Prostate gland (tissue), 2 donors: ENCODE measurements around the gene NT5DC1. TPM values are rescaled to one million over a fixed set of nuclear protein-coding genes. Genes with fewer than 3 reads are reported as not detected.
A peak's percentile ranks its signal among the peaks of the same experiment; 100 is the strongest.

ENCODE experiments used
- DNase-seq: peaks from one replicate; pipeline ENCODE4 v3.0.0-alpha.2; 2019; ENCODE audit warnings: low spot score
- H3K27ac ChIP-seq, 2 donors: fragments of 200-600 bp; sonication (generic); 2 replicates each; pipeline ENCODE4 v1.5.1; 2017 to 2019
- H3K27me3 ChIP-seq: fragments of 200-600 bp; sonication (generic); replicated peaks from 2 replicates; pipeline ENCODE4 v1.5.1; 2019; ENCODE audit not compliant: insufficient read depth
- H3K36me3 ChIP-seq, 2 donors: fragments of 200-600 bp; sonication (generic); 1 replicate in 1 of 2; 2 replicates in 1 of 2; pipeline versions ENCODE4 v1.5.1 to v1.8.1; 2017 to 2019
- H3K4me1 ChIP-seq: fragments of 200-600 bp; sonication (generic); replicated peaks from 2 replicates; pipeline ENCODE4 v1.5.1; 2019
- H3K4me3 ChIP-seq, 2 donors: fragments of 200-600 bp; sonication (generic); 2 replicates each; pipeline ENCODE4 v1.5.1; 2017 to 2019
- H3K9me3 ChIP-seq: fragments of 200-600 bp; sonication (generic); 2 replicates; pipeline ENCODE4 v1.5.1; 2017
- CTCF ChIP-seq, 4 experiments: fragments of 200-600 bp in 2 of 4; fragments of 450-650 bp in 2 of 4; sonication (generic) in 2 of 4; IDR thresholded peaks; 1 replicate in 3 of 4; 2 replicates in 1 of 4; pipeline ENCODE4 v1.5.1; 2016 to 2019; ENCODE audit warnings: antibody characterized with exemption in 4 of 4, mild to moderate bottlenecking in 2 of 4, moderate library complexity in 2 of 4
- POLR2A ChIP-seq: fragments of 450-650 bp; IDR thresholded peaks from one replicate; pipeline ENCODE4 v1.6.1; 2016; ENCODE audit warnings: antibody characterized with exemption, mild to moderate bottlenecking
- POLR2AphosphoS5 ChIP-seq: sonication (generic); formaldehyde crosslinking; IDR thresholded peaks from one replicate; pipeline ENCODE4 v1.6.1; 2017; ENCODE audit warnings: antibody characterized with exemption
- WGBS: methylation state at CpG from one replicate; pipeline ENCODE4 v1.1.5; 2018; 5-methylcytosine and 5-hydroxymethylcytosine counted together
- intact Hi-C: fragments of 100-400 bp; cut with DNase I; formaldehyde crosslinking; loops from one replicate; pipeline ENCODE4 v1.14.2; 2022
- total RNA-seq, 2 donors: library from RNA; depleted of rRNA; stranded (reverse); fragments of >200 nt; gene quantifications; one replicate each; pipeline ENCODE4 v1.1.0, GENCODE V29; 2016

NT5DC1 gene
- total RNA-seq, result 10 to 100 TPM; 12.3 to 26.1 TPM

- WGBS, result 2% methylated on average over 35 of the region's 87 CpGs
- Histone ChIP-seq H3K4me3 (peak within 1 kb of the TSS; percentile 84 to 86), H3K27ac (peak within 1 kb of the TSS; percentile 95 to 98), H3K4me1 (peaks cover 3% of the 10 kb centered on the region), H3K36me3 (no peaks in the 10 kb centered on the region), H3K9me3 (no peaks in the 10 kb centered on the region), H3K27me3 (no peaks in the 10 kb centered on the region)
- TF ChIP-seq POLR2AphosphoS5, result peak; percentile 21
- TF ChIP-seq POLR2A, result peak; percentile 77
- TF ChIP-seq CTCF (IDR thresholded peaks at IDR 0.05), result peak in 1 of 4 experiments; percentile 30
- peak; percentile 87 for DNase-seq
- intact Hi-C loops, result loop anchor here (2.0 to 5.0 kb wide), 2 partner anchors 38 to 90 kb away; partner anchors contain the start of gene FRK
Measured at GRCh38 chr6:116100419-116101301, at the start of gene NT5DC1. Gene NT5DC1, plus strand, starts transcription at chr6:116100853. Its CDS starts 78 bp downstream, at chr6:116100931.

- no peaks in the 10 kb centered on the region for H3K27me3 ChIP-seq
- no peaks in the 10 kb centered on the region for H3K9me3 ChIP-seq
- no peak overlapping the region for H3K27ac ChIP-seq
- H3K36me3 ChIP-seq, result no peaks in the 10 kb centered on the region
- H3K4me1 ChIP-seq, result no peaks in the 10 kb centered on the region
- no peak overlapping the region for H3K4me3 ChIP-seq
- 95% methylated on average over 3 of the region's 3 CpGs for WGBS
- intact Hi-C loops, result no loop called here
- no peak for DNase-seq
- TF ChIP-seq POLR2AphosphoS5, result no peak
Measured at GRCh38 chr6:116051244-116051643, 49.4 kb upstream of the NT5DC1 start.

GRCh38 chr6:116055513-116055912 lies 45.1 kb upstream of the NT5DC1 start:
- no peak for DNase-seq

DNA sequence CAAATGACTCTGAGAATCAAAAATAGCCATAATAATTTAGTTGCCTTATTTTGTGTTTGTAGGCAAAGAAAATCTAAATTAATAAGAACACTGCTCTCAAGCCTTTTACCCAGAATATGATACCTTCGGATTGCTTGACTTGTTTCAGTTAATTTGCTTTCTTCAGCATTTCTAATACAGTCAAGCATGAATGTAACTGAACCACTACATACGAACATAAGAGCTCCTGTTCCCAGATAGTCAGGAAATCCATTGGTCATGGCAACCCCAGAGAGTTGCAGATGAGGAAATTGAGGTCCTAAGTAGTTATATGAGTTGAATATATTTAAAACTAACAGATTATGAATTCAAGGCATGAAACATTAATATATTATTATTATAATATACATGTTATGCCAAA lies 42.9 kb upstream of the NT5DC1 start:
- no peaks in the 10 kb centered on the region for H3K36me3 ChIP-seq
- no peak for DNase-seq
- H3K4me1 ChIP-seq, result no peaks in the 10 kb centered on the region
- no peaks in the 10 kb centered on the region for H3K9me3 ChIP-seq
- 53% methylated on average over 2 of the region's 2 CpGs for WGBS
- TF ChIP-seq POLR2AphosphoS5 (no peak), CTCF (IDR thresholded peaks at IDR 0.05) (no peak), POLR2A (no peak)
- intact Hi-C loops, result no loop called here
- no peaks in the 10 kb centered on the region for H3K27me3 ChIP-seq
- no peak overlapping the region for H3K4me3 ChIP-seq
- no peak overlapping the region for H3K27ac ChIP-seq

More at GRCh38 chr6:116055513-116055912, 45.1 kb upstream of the NT5DC1 start:
- Histone ChIP-seq H3K9me3 (no peaks in the 10 kb centered on the region), H3K27ac (no peak overlapping the region), H3K4me1 (no peaks in the 10 kb centered on the region), H3K4me3 (no peak overlapping the region), H3K36me3 (no peaks in the 10 kb centered on the region), H3K27me3 (no peaks in the 10 kb centered on the region)
- no peak for TF ChIP-seq CTCF (IDR thresholded peaks at IDR 0.05)
- no peak for TF ChIP-seq POLR2AphosphoS5
- TF ChIP-seq POLR2A, result no peak
- WGBS, result 93% methylated on average over 1 of the region's 1 CpG
- intact Hi-C loops, result no loop called here

DNA sequence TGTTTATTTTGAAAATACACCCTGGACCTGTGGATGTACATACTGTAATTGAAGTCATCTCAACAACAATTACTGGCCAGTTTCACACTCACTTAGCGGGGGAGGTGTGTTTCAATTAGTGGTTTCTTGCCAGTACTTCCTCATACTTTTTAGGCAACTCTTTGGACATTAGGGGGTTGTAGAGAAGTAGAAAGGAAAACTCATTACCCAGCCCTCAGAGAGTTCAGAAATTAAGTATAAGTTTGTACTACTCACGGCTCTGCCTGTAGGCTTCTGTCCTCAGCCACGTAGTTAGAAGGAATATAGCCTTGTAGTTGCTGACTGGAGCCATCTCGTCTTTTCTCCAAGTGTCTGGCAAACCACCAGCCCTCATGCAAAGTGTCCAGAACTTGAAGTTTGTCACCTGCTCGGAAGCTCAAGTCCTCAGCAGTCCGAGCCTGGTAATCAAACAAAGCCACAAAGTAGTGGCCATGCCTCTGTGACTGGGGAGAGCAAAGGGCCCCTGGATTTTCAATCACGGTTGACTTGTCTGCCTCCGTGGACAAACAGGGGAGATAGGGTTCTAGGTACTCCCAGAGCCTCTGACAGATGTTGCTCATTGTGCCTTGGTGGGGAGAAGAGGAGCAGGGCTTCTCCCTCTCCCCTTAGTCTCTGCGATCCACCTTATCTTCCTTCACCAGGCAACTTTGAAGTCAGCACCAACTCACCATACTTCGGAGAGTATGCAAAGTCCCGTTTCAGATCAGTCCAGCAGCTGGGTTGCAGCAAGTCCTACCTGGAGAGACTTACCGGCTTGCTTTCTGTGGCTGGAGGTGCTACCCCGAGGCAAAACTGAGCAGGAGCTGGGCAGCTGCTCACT lies 40.7 kb upstream of the NT5DC1 start:
- Histone ChIP-seq H3K36me3 (no peaks in the 10 kb centered on the region), H3K9me3 (no peaks in the 10 kb centered on the region), H3K27me3 (no peaks in the 10 kb centered on the region), H3K4me3 (peak overlapping the region; percentile 39 to 40), H3K27ac (peak overlapping the region; percentile 76 to 89), H3K4me1 (no peaks in the 10 kb centered on the region)
- 12% methylated on average over 13 of the region's 13 CpGs for WGBS
- DNase-seq, result peak; percentile 36
- peak; percentile 6 for TF ChIP-seq POLR2AphosphoS5
- no peak for TF ChIP-seq CTCF (IDR thresholded peaks at IDR 0.05)
- intact Hi-C loops, result loop anchor here (5.0 kb wide), 1 partner anchor 42 kb away; the partner anchor contains the start of gene NT5DC1
